GM06990 (cell line): Measurements from ENCODE around the gene ZC3H13.

Experiments used
- DNase-seq: peaks from one replicate; pipeline ENCODE4 v3.0.0-alpha.2; 2011; ENCODE audit not compliant: insufficient read length; ENCODE audit errors: extremely low read depth
- H3K27me3 ChIP-seq: replicated peaks from 2 replicates; pipeline ENCODE4 v1.6.0; 2011; ENCODE audit warnings: low read length; ENCODE audit not compliant: control insufficient read depth, insufficient read depth
- H3K36me3 ChIP-seq: 2 replicates; pipeline ENCODE4 v1.5.1; 2011; ENCODE audit warnings: low read length; ENCODE audit not compliant: control insufficient read depth, insufficient read depth
- H3K4me3 ChIP-seq: replicated peaks from 2 replicates; pipeline ENCODE4 v1.5.1; 2011; ENCODE audit warnings: low read depth, mild to moderate bottlenecking, control low read depth, low read length
- TF ChIP-seq, protein P1 (sequence below): IDR thresholded peaks from 2 replicates; pipeline ENCODE4 v1.5.1; 2011; ENCODE audit warnings: low read length, control low read depth, mild to moderate bottlenecking, inconsistent platforms; ENCODE audit not compliant: insufficient read depth, poor library complexity, severe bottlenecking

ZC3H13 gene

GRCh38 chr13:45917019-45917418 is 135.5 kb downstream of the ZC3H13 start:
- H3K27me3 ChIP-seq, result no peaks in the 10 kb centered on the region; the same call in 1 of the 2 replicates
- DNase-seq, result no peak
- TF ChIP-seq, protein P1, sequence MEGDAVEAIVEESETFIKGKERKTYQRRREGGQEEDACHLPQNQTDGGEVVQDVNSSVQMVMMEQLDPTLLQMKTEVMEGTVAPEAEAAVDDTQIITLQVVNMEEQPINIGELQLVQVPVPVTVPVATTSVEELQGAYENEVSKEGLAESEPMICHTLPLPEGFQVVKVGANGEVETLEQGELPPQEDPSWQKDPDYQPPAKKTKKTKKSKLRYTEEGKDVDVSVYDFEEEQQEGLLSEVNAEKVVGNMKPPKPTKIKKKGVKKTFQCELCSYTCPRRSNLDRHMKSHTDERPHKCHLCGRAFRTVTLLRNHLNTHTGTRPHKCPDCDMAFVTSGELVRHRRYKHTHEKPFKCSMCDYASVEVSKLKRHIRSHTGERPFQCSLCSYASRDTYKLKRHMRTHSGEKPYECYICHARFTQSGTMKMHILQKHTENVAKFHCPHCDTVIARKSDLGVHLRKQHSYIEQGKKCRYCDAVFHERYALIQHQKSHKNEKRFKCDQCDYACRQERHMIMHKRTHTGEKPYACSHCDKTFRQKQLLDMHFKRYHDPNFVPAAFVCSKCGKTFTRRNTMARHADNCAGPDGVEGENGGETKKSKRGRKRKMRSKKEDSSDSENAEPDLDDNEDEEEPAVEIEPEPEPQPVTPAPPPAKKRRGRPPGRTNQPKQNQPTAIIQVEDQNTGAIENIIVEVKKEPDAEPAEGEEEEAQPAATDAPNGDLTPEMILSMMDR, result no peak
- H3K36me3 ChIP-seq, result no peaks in the 10 kb centered on the region
- H3K4me3 ChIP-seq, result no peak overlapping the region

GRCh38 chr13:45915686-45916439 is 136.7 kb downstream of the ZC3H13 start:
- H3K27me3 ChIP-seq, result no peaks in the 10 kb centered on the region; the same call in 1 of the 2 replicates
- no peaks in the 10 kb centered on the region for H3K36me3 ChIP-seq
- TF ChIP-seq, protein P1, result no peak
- no peak overlapping the region for H3K4me3 ChIP-seq
- DNase-seq, result no peak

DNA sequence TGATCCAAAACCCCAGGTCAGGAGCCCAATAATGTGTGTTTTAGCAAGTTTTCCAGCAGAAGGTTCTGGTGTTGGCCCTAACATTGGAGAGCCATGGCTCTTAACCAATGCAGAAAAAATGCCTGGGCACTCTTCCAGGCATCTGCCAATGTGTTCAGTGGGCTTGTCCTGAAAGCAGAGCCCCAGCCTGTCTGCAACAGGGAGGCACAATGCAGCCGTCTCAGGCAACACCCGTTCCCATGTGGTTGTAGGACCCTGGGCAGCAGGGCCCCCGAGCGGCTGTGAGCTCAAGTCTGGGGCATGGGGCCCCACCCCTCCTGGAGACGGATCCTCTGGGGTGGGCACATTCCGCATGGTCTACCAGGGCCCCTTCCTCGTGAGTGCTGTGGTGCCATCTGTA is 142.9 kb downstream of the ZC3H13 start:
- no peak for DNase-seq
- TF ChIP-seq, protein P1, result no peak
- H3K4me3 ChIP-seq, result no peak overlapping the region
- no peaks in the 10 kb centered on the region; the same call in 1 of the 2 replicates for H3K27me3 ChIP-seq
- H3K36me3 ChIP-seq, result no peaks in the 10 kb centered on the region

- Histone ChIP-seq H3K4me3 (no peak overlapping the region), H3K36me3 (no peaks in the 10 kb centered on the region), H3K27me3 (no peaks in the 10 kb centered on the region; the same call in 1 of the 2 replicates)
- TF ChIP-seq, protein P1, result no peak
- DNase-seq, result no peak
Observed at GRCh38 chr13:45909089-45909488, 143.5 kb downstream of the ZC3H13 start.

DNA sequence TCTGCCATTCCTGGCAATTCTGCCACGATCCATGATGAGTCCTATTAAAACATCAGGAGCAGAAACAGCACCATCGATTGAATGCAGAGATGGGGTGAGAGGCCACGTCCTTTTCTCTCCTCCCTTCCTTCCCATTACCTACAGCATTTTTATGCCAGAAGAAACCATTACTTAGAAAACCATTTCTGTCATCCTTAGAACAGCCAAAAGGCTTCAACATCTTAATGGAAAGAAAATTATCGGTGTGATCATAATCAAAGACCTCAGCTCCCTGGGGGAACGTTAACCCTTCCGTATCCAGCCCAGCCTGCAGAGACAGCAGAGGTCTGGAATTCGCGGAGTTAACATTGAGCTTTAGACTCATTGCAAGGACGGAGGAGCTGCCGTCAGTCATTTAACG is 145.0 kb downstream of the ZC3H13 start:
- Histone ChIP-seq H3K36me3 (no peaks in the 10 kb centered on the region), H3K27me3 (no peaks in the 10 kb centered on the region; the same call in 1 of the 2 replicates), H3K4me3 (no peak overlapping the region)
- TF ChIP-seq, protein P1, result no peak
- no peak for DNase-seq
